ENCODE measurements around the gene PPP1R16B. TPM values are rescaled to one million over a fixed set of nuclear protein-coding genes. Genes with fewer than 3 reads are reported as not detected.

PPP1R16B gene
- total RNA-seq, 4 donors from 2014 or later, result 0.99 to 6.7 (median 3.6) TPM

- no peak overlapping the region for H3K27ac ChIP-seq
- DNase-seq, result no peak
- H3K4me3 ChIP-seq, result no peak overlapping the region
- intact Hi-C loops (cut with DNase I), result no loop called here
- H3K4me1 ChIP-seq, result peaks cover 0 to 2% (median 0%) of the 10 kb centered on the region in 3 donors
- TF ChIP-seq POLR2A (IDR thresholded peaks at IDR 0.05), result no peak
- TF ChIP-seq, protein P1, sequence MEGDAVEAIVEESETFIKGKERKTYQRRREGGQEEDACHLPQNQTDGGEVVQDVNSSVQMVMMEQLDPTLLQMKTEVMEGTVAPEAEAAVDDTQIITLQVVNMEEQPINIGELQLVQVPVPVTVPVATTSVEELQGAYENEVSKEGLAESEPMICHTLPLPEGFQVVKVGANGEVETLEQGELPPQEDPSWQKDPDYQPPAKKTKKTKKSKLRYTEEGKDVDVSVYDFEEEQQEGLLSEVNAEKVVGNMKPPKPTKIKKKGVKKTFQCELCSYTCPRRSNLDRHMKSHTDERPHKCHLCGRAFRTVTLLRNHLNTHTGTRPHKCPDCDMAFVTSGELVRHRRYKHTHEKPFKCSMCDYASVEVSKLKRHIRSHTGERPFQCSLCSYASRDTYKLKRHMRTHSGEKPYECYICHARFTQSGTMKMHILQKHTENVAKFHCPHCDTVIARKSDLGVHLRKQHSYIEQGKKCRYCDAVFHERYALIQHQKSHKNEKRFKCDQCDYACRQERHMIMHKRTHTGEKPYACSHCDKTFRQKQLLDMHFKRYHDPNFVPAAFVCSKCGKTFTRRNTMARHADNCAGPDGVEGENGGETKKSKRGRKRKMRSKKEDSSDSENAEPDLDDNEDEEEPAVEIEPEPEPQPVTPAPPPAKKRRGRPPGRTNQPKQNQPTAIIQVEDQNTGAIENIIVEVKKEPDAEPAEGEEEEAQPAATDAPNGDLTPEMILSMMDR (IDR thresholded peaks at IDR 0.05), result no peak
- no peaks in the 10 kb centered on the region for H3K9me3 ChIP-seq
- 76 to 79% methylated on average over 9 of the region's 9 CpGs for WGBS, 2 donors
- H3K27me3 ChIP-seq, result peaks cover 0 to 11% (median 0%) of the 10 kb centered on the region in 4 donors
- no peaks in the 10 kb centered on the region for H3K36me3 ChIP-seq
These were observed 12.9 kb downstream of the PPP1R16B start for GRCh38 chr20:38818113-38819065.

- no peak for DNase-seq
- no peaks in the 10 kb centered on the region for H3K9me3 ChIP-seq
- H3K27me3 ChIP-seq, result peaks cover 0 to 19% (median 0%) of the 10 kb centered on the region in 4 donors
- H3K4me1 ChIP-seq, result peaks cover 4 to 44% (median 25%) of the 10 kb centered on the region in 3 donors
- intact Hi-C loops (cut with DNase I), result no loop called here
- TF ChIP-seq, protein P1 (IDR thresholded peaks at IDR 0.05), result no peak
- TF ChIP-seq POLR2A (IDR thresholded peaks at IDR 0.05), result no peak
- no peak overlapping the region for H3K4me3 ChIP-seq
- no peaks in the 10 kb centered on the region for H3K36me3 ChIP-seq
- WGBS, 2 donors, result 67 to 100% methylated on average over 1 of the region's 1 CpG
- no peak overlapping the region for H3K27ac ChIP-seq
These were observed 20.0 kb downstream of the PPP1R16B start for GRCh38 chr20:38825571-38825900.

GRCh38 chr20:38825901-38826625 is 20.6 kb downstream of the PPP1R16B start:
- Histone ChIP-seq H3K27me3 (peaks cover 0 to 19% (median 0%) of the 10 kb centered on the region in 4 donors), H3K4me1 (peaks cover 4 to 44% (median 25%) of the 10 kb centered on the region in 3 donors), H3K36me3 (no peaks in the 10 kb centered on the region), H3K27ac (no peak overlapping the region), H3K4me3 (no peak overlapping the region), H3K9me3 (no peaks in the 10 kb centered on the region)
- DNase-seq, result no peak
- intact Hi-C loops (cut with DNase I), result no loop called here
- TF ChIP-seq, protein P1 (IDR thresholded peaks at IDR 0.05), result no peak
- no peak for TF ChIP-seq POLR2A (IDR thresholded peaks at IDR 0.05)
- WGBS, 2 donors, result 29 to 37% methylated on average over 9 of the region's 9 CpGs

DNA sequence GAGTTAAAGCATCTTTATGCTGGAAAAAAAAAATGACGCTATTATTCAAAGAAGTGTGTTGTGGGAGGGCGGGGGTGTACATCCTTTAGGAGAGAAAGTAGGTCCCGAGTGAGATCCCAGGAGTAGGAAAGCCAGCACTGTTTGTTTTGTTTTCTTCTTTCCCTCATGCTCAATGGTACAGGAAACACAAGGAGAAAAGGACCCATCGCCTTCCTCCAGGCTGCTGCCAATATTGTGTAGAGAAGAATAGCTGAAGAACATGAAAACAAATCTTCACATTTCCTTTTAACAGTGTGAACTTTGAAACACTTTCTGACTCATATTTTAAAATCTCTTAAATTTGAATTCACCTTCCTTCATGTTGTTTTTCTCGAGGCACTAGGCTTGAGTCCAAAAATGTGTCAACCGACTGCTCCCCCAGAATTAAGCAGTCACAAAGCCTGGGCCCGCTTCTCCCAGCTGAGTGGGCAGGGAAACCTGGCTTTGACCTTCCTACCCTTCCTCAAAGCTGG is 22.3 kb downstream of the PPP1R16B start:
- H3K27ac ChIP-seq, result peak overlapping the region in 2 of 4 donors; percentile 33 to 51
- 32 to 35% methylated on average over 7 of the region's 7 CpGs for WGBS, 2 donors
- peaks cover 0 to 19% (median 0%) of the 10 kb centered on the region in 4 donors for H3K27me3 ChIP-seq
- H3K4me3 ChIP-seq, result no peak overlapping the region
- peaks cover 4 to 44% (median 25%) of the 10 kb centered on the region in 3 donors for H3K4me1 ChIP-seq
- no peak for DNase-seq
- no peaks in the 10 kb centered on the region for H3K36me3 ChIP-seq
- H3K9me3 ChIP-seq, result no peaks in the 10 kb centered on the region
- intact Hi-C loops (cut with DNase I), result no loop called here
- no peak for TF ChIP-seq POLR2A (IDR thresholded peaks at IDR 0.05)
- TF ChIP-seq, protein P1 (IDR thresholded peaks at IDR 0.05), result no peak
